Measurements from ENCODE around the gene MTF1.

- TF ChIP-seq CTCF (conservative IDR thresholded peaks at IDR 0.05) = no peak
- no peak for TF ChIP-seq EZH2 (IDR thresholded peaks at IDR 0.05; ENCODE audit: low read depth)
These were observed 42.0 kb upstream of the MTF1 start for GRCh38 chr1:37901191-37901892.

All from PC-9 (cell line).